NCI-H1105 (cell line): ENCODE measurements around the gene TBCD.

Source experiments
- DNase-seq: peaks from one replicate; lab custom pipeline; 2025; lab: John Stamatoyannopoulos, UW

TBCD gene

GRCh38 chr17:82871776-82872561 is 120.1 kb downstream of the TBCD start:
- DNase-seq, result no peak

- no peak for DNase-seq
These were observed 121.0 kb downstream of the TBCD start for GRCh38 chr17:82872591-82873520.

GRCh38 chr17:82873521-82873920 is 121.7 kb downstream of the TBCD start:
- no peak for DNase-seq

- DNase-seq, result no peak
These were observed 122.4 kb downstream of the TBCD start for GRCh38 chr17:82874011-82874835.

GRCh38 chr17:82875407-82875856 is 123.6 kb downstream of the TBCD start:
- DNase-seq, result no peak

GRCh38 chr17:82876149-82876548 is 124.3 kb downstream of the TBCD start:
- no peak for DNase-seq

GRCh38 chr17:82876602-82877379 is 124.9 kb downstream of the TBCD start:
- no peak for DNase-seq

GRCh38 chr17:82878527-82878926 is 126.7 kb downstream of the TBCD start:
- no peak for DNase-seq

- DNase-seq, result no peak
These were observed 127.4 kb downstream of the TBCD start for GRCh38 chr17:82879241-82879640.

- no peak for DNase-seq
These were observed 128.9 kb downstream of the TBCD start for GRCh38 chr17:82880620-82881323.

- DNase-seq, result no peak
These were observed 129.5 kb downstream of the TBCD start for GRCh38 chr17:82881324-82881823.

- no peak for DNase-seq
These were observed 130.2 kb downstream of the TBCD start for GRCh38 chr17:82881900-82882714.

GRCh38 chr17:82882715-82883418 is 131.0 kb downstream of the TBCD start:
- no peak for DNase-seq

- no peak for DNase-seq
These were observed 131.7 kb downstream of the TBCD start for GRCh38 chr17:82883419-82884031.

- no peak for DNase-seq
These were observed 132.6 kb downstream of the TBCD start for GRCh38 chr17:82884341-82884969.

- DNase-seq, result no peak
These were observed 133.1 kb downstream of the TBCD start for GRCh38 chr17:82884970-82885353.

- no peak for DNase-seq
These were observed 135.6 kb downstream of the TBCD start for GRCh38 chr17:82887255-82888164.
